Measurements from ENCODE around the gene PNMA6E. TPM values are rescaled to one million over a fixed set of nuclear protein-coding genes. Genes with fewer than 3 reads are reported as not detected.
A peak's percentile ranks its signal among the peaks of the same experiment; 100 is the strongest.

The PNMA6E gene
- total and polyA plus RNA-seq, 9 donors = not detected

DNA sequence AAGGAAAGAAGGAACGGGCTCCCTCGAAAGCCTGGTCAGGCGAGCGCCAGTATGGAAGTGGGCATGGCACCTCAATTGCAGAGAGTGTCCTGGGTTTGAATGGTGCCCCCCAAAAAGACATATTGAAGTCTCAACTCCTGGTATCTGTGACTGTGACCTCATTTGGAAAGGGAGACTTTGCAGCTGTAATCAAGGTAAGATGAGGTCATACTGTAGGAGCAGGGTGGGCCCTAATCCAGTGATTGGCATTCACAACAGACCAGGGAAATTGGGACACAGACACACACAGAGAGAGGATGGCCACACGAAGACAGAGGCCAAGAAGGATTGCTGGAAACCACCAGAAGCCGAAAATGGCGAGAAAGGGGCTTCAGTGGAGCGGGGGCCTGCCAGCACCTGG is 16.5 kb upstream of the PNMA6E start:
- Histone ChIP-seq H3K27ac (ENCODE audit: low read length) (no peak overlapping the region), H3K4me1 (ENCODE audit: control insufficient read depth, insufficient read depth, low read length) (peaks cover 7% of the 10 kb centered on the region), H3K4me3 (ENCODE audit: low read length) (no peak overlapping the region), H3K9me3 (replicated peaks; ENCODE audit: control insufficient read depth, low read depth, low read length) (no peaks in the 10 kb centered on the region), H3K36me3 (ENCODE audit: control insufficient read depth, insufficient read depth, low read length) (no peaks in the 10 kb centered on the region), H3K27me3 (ENCODE audit: control insufficient read depth, insufficient read depth, low read length) (peaks cover 4% of the 10 kb centered on the region)
- 87% methylated on average over 8 of the region's 8 CpGs for WGBS (ENCODE audit: insufficient coverage)
- DNase-seq = no peak

- DNase-seq = peak; percentile 17
- Histone ChIP-seq H3K27me3 (ENCODE audit: control insufficient read depth, insufficient read depth, low read length) (peaks cover 7% of the 10 kb centered on the region), H3K36me3 (ENCODE audit: control insufficient read depth, insufficient read depth, low read length) (no peaks in the 10 kb centered on the region), H3K9me3 (replicated peaks; ENCODE audit: control insufficient read depth, low read depth, low read length) (no peaks in the 10 kb centered on the region), H3K27ac (ENCODE audit: low read length) (no peak overlapping the region), H3K4me1 (ENCODE audit: control insufficient read depth, insufficient read depth, low read length) (peaks cover 11% of the 10 kb centered on the region), H3K4me3 (ENCODE audit: low read length) (no peak overlapping the region)
- 60% methylated on average over 2 of the region's 12 CpGs for WGBS (ENCODE audit: insufficient coverage)
Measured at GRCh38 chrX:153416781-153417450, 15.8 kb upstream of the PNMA6E start.

DNA sequence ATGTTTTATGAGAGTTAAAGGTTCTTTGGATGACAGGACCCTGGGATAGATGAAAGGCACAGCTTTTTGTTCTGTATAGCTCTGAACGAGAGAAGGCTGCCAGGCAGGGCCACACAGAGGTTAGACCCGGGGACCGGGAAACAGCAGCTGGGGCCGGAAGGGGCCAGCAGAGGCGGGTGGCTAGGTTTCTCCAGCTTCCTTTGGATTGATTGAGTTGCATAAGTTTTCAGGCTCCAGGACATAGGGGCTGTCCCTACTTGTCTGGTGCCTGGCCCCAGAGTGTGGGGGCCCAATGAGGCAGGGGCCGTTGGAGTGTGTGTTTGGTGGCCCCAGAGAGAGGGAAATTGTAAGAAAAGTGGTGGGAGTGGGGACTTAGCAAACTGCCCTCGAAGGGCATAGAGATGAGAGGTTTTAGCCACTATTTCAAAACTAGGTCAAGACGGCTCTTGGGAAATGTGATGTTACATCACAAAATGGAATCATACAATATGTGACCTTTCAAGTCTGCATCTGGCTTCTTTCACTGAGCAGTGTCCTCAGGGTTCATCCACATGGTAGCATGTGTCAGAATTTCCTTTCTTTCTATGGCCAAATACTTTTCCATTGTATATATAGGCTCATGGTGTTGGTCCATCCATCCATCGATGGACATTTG is 13.8 kb upstream of the PNMA6E start:
- Histone ChIP-seq H3K36me3 (ENCODE audit: control insufficient read depth, insufficient read depth, low read length) (no peaks in the 10 kb centered on the region), H3K9me3 (replicated peaks; ENCODE audit: control insufficient read depth, low read depth, low read length) (no peaks in the 10 kb centered on the region), H3K27ac (ENCODE audit: low read length) (no peak overlapping the region), H3K27me3 (ENCODE audit: control insufficient read depth, insufficient read depth, low read length) (peaks cover 7% of the 10 kb centered on the region), H3K4me3 (ENCODE audit: low read length) (no peak overlapping the region), H3K4me1 (ENCODE audit: control insufficient read depth, insufficient read depth, low read length) (peaks cover 20% of the 10 kb centered on the region)
- WGBS (ENCODE audit: insufficient coverage) = 37% methylated on average over 6 of the region's 9 CpGs
- DNase-seq = peak; percentile 61

GRCh38 chrX:153413731-153414130 is 12.6 kb upstream of the PNMA6E start:
- no peak overlapping the region for H3K27ac ChIP-seq (ENCODE audit: low read length)
- H3K9me3 ChIP-seq (replicated peaks; ENCODE audit: control insufficient read depth, low read depth, low read length) = no peaks in the 10 kb centered on the region
- H3K4me3 ChIP-seq (ENCODE audit: low read length) = no peak overlapping the region
- DNase-seq = no peak
- no peaks in the 10 kb centered on the region for H3K36me3 ChIP-seq (ENCODE audit: control insufficient read depth, insufficient read depth, low read length)
- peaks cover 7% of the 10 kb centered on the region for H3K27me3 ChIP-seq (ENCODE audit: control insufficient read depth, insufficient read depth, low read length)
- peaks cover 20% of the 10 kb centered on the region for H3K4me1 ChIP-seq (ENCODE audit: control insufficient read depth, insufficient read depth, low read length)
- 77% methylated on average over 6 of the region's 11 CpGs for WGBS (ENCODE audit: insufficient coverage)

DNA sequence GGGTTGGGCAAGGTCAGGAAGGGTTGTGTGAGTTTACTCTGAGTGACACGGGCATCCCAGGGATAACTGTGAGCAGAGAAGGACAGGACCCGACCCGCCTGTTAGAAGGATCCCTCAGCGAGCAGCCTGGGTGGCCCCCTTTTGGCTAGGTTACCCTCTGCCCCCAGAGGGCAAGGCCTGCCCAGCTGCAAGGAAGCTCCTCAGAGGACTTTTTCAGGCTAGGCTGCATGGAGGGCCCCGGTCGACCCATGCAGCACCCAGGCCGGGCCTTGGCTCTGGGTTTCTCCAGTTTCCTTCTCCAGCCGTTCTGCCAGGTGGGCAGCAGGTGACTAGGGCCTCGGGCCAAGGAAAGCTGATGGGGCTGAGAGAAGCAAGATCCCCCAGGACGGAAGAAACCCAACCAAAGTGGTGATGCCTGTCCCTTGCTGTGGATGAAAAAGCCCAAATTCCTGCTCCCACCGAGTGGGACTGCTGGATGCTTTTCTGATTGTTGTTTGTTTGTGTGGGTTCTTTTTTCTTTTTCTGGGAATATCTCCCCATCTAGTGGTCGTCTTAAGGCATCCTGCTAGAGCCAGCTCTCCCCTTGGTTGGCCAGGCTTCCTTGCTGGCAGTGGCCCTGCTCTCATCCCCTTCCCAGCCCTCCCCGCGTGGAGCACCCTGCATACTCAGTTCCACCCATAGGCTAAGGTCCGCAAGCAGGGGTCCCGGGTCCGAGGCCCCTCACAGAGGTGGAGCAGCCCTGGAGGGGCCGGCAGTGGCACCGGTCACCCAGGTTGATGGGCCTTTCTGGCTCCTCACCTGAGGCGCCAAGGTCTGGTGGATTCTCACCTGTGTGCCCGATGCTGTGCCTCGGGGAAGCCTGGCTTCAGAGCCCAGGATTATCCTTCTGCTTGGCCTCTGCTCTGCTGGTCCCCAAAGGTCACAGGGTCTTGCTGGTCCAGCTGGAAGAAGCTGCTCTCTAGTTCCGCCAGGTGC is 11.9 kb upstream of the PNMA6E start:
- H3K36me3 ChIP-seq (ENCODE audit: control insufficient read depth, insufficient read depth, low read length) = no peaks in the 10 kb centered on the region
- no peaks in the 10 kb centered on the region for H3K9me3 ChIP-seq (replicated peaks; ENCODE audit: control insufficient read depth, low read depth, low read length)
- DNase-seq = peak; percentile 48
- H3K27ac ChIP-seq (ENCODE audit: low read length) = no peak overlapping the region
- 75% methylated on average over 18 of the region's 23 CpGs for WGBS (ENCODE audit: insufficient coverage)
- no peak overlapping the region for H3K4me3 ChIP-seq (ENCODE audit: low read length)
- H3K27me3 ChIP-seq (ENCODE audit: control insufficient read depth, insufficient read depth, low read length) = peaks cover 7% of the 10 kb centered on the region
- peaks cover 23% of the 10 kb centered on the region for H3K4me1 ChIP-seq (ENCODE audit: control insufficient read depth, insufficient read depth, low read length)

GRCh38 chrX:153411988-153412574 is 10.9 kb upstream of the PNMA6E start:
- H3K36me3 ChIP-seq (ENCODE audit: control insufficient read depth, insufficient read depth, low read length) = no peaks in the 10 kb centered on the region
- no peak overlapping the region for H3K27ac ChIP-seq (ENCODE audit: low read length)
- no peak for DNase-seq
- peaks cover 21% of the 10 kb centered on the region for H3K4me1 ChIP-seq (ENCODE audit: control insufficient read depth, insufficient read depth, low read length)
- 69% methylated on average over 10 of the region's 17 CpGs for WGBS (ENCODE audit: insufficient coverage)
- no peaks in the 10 kb centered on the region for H3K9me3 ChIP-seq (replicated peaks; ENCODE audit: control insufficient read depth, low read depth, low read length)
- H3K27me3 ChIP-seq (ENCODE audit: control insufficient read depth, insufficient read depth, low read length) = peaks cover 7% of the 10 kb centered on the region
- peak overlapping the region; percentile 46 for H3K4me3 ChIP-seq (ENCODE audit: low read length)

DNA sequence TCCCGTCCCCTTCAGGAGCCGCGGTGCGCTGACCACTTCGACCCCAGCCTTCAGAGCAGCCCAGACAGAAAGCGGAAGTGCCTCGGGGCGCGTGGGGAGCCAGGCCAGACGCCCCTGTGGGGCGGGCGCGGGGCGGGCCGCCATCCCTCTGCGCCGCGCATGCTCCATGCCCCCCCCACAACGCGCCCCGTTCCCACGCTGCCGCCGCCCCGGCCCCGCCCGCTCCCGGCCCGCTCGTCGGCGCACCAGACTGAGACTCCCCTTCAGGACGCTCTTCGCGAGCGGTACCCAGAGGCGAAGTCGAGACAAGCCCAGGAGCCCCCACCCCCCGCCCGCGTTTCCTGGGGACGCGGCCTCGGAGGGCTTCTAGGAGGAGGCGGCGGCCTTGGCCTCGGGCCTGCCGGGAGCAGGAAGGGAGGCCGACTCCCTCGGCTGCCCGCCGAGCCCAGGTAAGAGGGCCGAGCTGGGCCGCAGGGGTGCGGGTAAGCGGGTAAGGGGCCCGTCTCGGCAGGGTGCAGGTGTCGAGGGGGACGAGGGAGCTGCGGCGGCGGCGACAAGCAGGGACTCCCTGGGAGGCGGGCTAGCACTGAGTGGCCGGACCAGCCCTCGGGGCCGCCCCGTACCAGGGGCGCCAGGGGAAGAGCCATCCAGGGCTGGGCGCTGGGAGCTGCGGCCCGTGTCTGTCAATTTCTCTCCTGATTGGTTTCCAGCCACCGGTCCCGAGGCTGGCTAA is 10.3 kb upstream of the PNMA6E start, which contains the start of gene ZFP92:
Gene ZFP92 (plus strand): TSS at position 218 of the 733 bp plus-strand sequence. CDS start 6,851 bp downstream, outside the sequence.
- Histone ChIP-seq H3K4me3 (ENCODE audit: low read length) (peak within 1 kb of the TSS; percentile 46), H3K4me1 (ENCODE audit: control insufficient read depth, insufficient read depth, low read length) (peaks cover 18% of the 10 kb centered on the region), H3K9me3 (replicated peaks; ENCODE audit: control insufficient read depth, low read depth, low read length) (no peaks in the 10 kb centered on the region), H3K36me3 (ENCODE audit: control insufficient read depth, insufficient read depth, low read length) (no peaks in the 10 kb centered on the region), H3K27me3 (ENCODE audit: control insufficient read depth, insufficient read depth, low read length) (peaks cover 7% of the 10 kb centered on the region), H3K27ac (ENCODE audit: low read length) (no peak within 1 kb of the TSS)
- DNase-seq = peak; percentile 23
- WGBS (ENCODE audit: insufficient coverage) = 27% methylated on average over 75 of the region's 75 CpGs

- Histone ChIP-seq H3K27me3 (ENCODE audit: control insufficient read depth, insufficient read depth, low read length) (peaks cover 7% of the 10 kb centered on the region), H3K27ac (ENCODE audit: low read length) (no peak overlapping the region), H3K4me1 (ENCODE audit: control insufficient read depth, insufficient read depth, low read length) (peaks cover 18% of the 10 kb centered on the region), H3K36me3 (ENCODE audit: control insufficient read depth, insufficient read depth, low read length) (no peaks in the 10 kb centered on the region), H3K4me3 (ENCODE audit: low read length) (peak overlapping the region; percentile 13), H3K9me3 (replicated peaks; ENCODE audit: control insufficient read depth, low read depth, low read length) (no peaks in the 10 kb centered on the region)
- no peak for DNase-seq
- 49% methylated on average over 12 of the region's 12 CpGs for WGBS (ENCODE audit: insufficient coverage)
Measured at GRCh38 chrX:153410888-153411254, 9.7 kb upstream of the PNMA6E start.

- peaks cover 7% of the 10 kb centered on the region for H3K27me3 ChIP-seq (ENCODE audit: control insufficient read depth, insufficient read depth, low read length)
- H3K9me3 ChIP-seq (replicated peaks; ENCODE audit: control insufficient read depth, low read depth, low read length) = no peaks in the 10 kb centered on the region
- peaks cover 18% of the 10 kb centered on the region for H3K4me1 ChIP-seq (ENCODE audit: control insufficient read depth, insufficient read depth, low read length)
- DNase-seq = no peak
- no peaks in the 10 kb centered on the region for H3K36me3 ChIP-seq (ENCODE audit: control insufficient read depth, insufficient read depth, low read length)
- H3K4me3 ChIP-seq (ENCODE audit: low read length) = no peak overlapping the region
- WGBS (ENCODE audit: insufficient coverage) = 70% methylated on average over 9 of the region's 15 CpGs
- H3K27ac ChIP-seq (ENCODE audit: low read length) = no peak overlapping the region
Measured at GRCh38 chrX:153410373-153410772, 9.2 kb upstream of the PNMA6E start.

Measured in muscle of leg (tissue), 11 donors.